WTC11 (cell line): ENCODE measurements around the gene ITPRID2. TPM values are rescaled to one million over a fixed set of nuclear protein-coding genes. Genes with fewer than 3 reads are reported as not detected.

ENCODE experiments used
- AR ChIP-seq: fragments of 250-450 bp; sonication (Bioruptor Pico); IDR thresholded peaks from 2 replicates; pipeline ENCODE4 v1.9.0; 2021; ENCODE audit warnings: mild to moderate bottlenecking
- ATF3 ChIP-seq: sonication (generic); formaldehyde crosslinking; conservative IDR thresholded peaks from 2 replicates; pipeline ENCODE4 v1.8.1; 2022; ENCODE audit warnings: mild to moderate bottlenecking, missing genetic modification reagents
- IRF2 ChIP-seq: sonication (generic); formaldehyde crosslinking; IDR thresholded peaks from 2 replicates; pipeline ENCODE4 v1.8.0; 2022; ENCODE audit warnings: low read depth, missing genetic modification reagents, borderline replicate concordance
- JAZF1 ChIP-seq: fragments of 250-450 bp; sonication (Bioruptor Pico); IDR thresholded peaks from 2 replicates; pipeline ENCODE4 v1.9.0; 2021; ENCODE audit warnings: moderate library complexity, mild to moderate bottlenecking, inconsistent platforms
- MXD4 ChIP-seq: fragments of 250-450 bp; sonication (Bioruptor Pico); IDR thresholded peaks from 2 replicates; pipeline ENCODE4 v1.8.0; 2021; ENCODE audit warnings: mild to moderate bottlenecking, moderate library complexity, borderline replicate concordance
- NFYB ChIP-seq: sonication (generic); formaldehyde crosslinking; conservative IDR thresholded peaks from 2 replicates; pipeline ENCODE4 v1.8.0; 2022; ENCODE audit warnings: low read depth, missing genetic modification reagents
- NR3C1 ChIP-seq: sonication (generic); formaldehyde crosslinking; conservative IDR thresholded peaks from 2 replicates; pipeline ENCODE4 v1.8.1; 2023; ENCODE audit warnings: low read depth, mild to moderate bottlenecking, missing genetic modification reagents
- SMAD3 ChIP-seq: sonication (generic); formaldehyde crosslinking; IDR thresholded peaks from 2 replicates; pipeline ENCODE4 v1.8.0; 2022; ENCODE audit warnings: missing genetic modification reagents, mild to moderate bottlenecking, borderline replicate concordance
- SP1 ChIP-seq: sonication (generic); formaldehyde crosslinking; conservative IDR thresholded peaks from 2 replicates; pipeline ENCODE4 v1.8.1; 2022; ENCODE audit warnings: missing genetic modification reagents
- STAT6 ChIP-seq: sonication (generic); formaldehyde crosslinking; conservative IDR thresholded peaks from 2 replicates; pipeline ENCODE4 v1.8.1; 2023; ENCODE audit warnings: mild to moderate bottlenecking, low read depth, missing genetic modification reagents, moderate library complexity
- TEAD1 ChIP-seq: sonication (generic); formaldehyde crosslinking; IDR thresholded peaks from 2 replicates; pipeline ENCODE4 v1.8.0; 2022; ENCODE audit warnings: mild to moderate bottlenecking, missing genetic modification reagents
- ZNF138 ChIP-seq: sonication (generic); formaldehyde crosslinking; conservative IDR thresholded peaks from 2 replicates; pipeline ENCODE4 v1.8.1; 2022; ENCODE audit warnings: mild to moderate bottlenecking, moderate library complexity, missing genetic modification reagents
- ZNF219 ChIP-seq: sonication (generic); formaldehyde crosslinking; IDR thresholded peaks from 2 replicates; pipeline ENCODE4 v1.8.0; 2023; ENCODE audit warnings: missing genetic modification reagents, mild to moderate bottlenecking, borderline replicate concordance
- ZNF263 ChIP-seq: sonication (generic); formaldehyde crosslinking; IDR thresholded peaks from 2 replicates; pipeline ENCODE4 v1.8.1; 2022; ENCODE audit warnings: low read depth, mild to moderate bottlenecking, moderate library complexity, missing genetic modification reagents
- ZNF317 ChIP-seq: sonication (generic); formaldehyde crosslinking; IDR thresholded peaks from 2 replicates; pipeline ENCODE4 v1.8.1; 2023; ENCODE audit warnings: low read depth, mild to moderate bottlenecking, moderate library complexity, missing genetic modification reagents, borderline replicate concordance
- total RNA-seq: library from RNA; stranded (reverse); gene quantifications from 3 replicates; pipeline ENCODE4 v1.2.3, GENCODE V29; 2021
- TF ChIP-seq, protein P1 (sequence below): sonication (generic); formaldehyde crosslinking; IDR thresholded peaks from 2 replicates; pipeline ENCODE4 v1.8.1; 2023; ENCODE audit warnings: mild to moderate bottlenecking, missing genetic modification reagents, borderline replicate concordance
- TF ChIP-seq, protein P2 (sequence below): fragments of 250-450 bp; sonication (Bioruptor Pico); IDR thresholded peaks from 2 replicates; pipeline ENCODE4 v1.9.0; 2021; ENCODE audit warnings: moderate library complexity, mild to moderate bottlenecking, inconsistent platforms, borderline replicate concordance

Gene ITPRID2
- total RNA-seq, 1 experiment from 2014 or later: 19.4 TPM

GRCh38 chr2:181970160-181970794 is 78.7 kb downstream of the ITPRID2 start (continued):
- TF ChIP-seq, protein P1, sequence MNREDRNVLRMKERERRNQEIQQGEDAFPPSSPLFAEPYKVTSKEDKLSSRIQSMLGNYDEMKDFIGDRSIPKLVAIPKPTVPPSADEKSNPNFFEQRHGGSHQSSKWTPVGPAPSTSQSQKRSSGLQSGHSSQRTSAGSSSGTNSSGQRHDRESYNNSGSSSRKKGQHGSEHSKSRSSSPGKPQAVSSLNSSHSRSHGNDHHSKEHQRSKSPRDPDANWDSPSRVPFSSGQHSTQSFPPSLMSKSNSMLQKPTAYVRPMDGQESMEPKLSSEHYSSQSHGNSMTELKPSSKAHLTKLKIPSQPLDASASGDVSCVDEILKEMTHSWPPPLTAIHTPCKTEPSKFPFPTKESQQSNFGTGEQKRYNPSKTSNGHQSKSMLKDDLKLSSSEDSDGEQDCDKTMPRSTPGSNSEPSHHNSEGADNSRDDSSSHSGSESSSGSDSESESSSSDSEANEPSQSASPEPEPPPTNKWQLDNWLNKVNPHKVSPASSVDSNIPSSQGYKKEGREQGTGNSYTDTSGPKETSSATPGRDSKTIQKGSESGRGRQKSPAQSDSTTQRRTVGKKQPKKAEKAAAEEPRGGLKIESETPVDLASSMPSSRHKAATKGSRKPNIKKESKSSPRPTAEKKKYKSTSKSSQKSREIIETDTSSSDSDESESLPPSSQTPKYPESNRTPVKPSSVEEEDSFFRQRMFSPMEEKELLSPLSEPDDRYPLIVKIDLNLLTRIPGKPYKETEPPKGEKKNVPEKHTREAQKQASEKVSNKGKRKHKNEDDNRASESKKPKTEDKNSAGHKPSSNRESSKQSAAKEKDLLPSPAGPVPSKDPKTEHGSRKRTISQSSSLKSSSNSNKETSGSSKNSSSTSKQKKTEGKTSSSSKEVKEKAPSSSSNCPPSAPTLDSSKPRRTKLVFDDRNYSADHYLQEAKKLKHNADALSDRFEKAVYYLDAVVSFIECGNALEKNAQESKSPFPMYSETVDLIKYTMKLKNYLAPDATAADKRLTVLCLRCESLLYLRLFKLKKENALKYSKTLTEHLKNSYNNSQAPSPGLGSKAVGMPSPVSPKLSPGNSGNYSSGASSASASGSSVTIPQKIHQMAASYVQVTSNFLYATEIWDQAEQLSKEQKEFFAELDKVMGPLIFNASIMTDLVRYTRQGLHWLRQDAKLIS: no peak
- TF ChIP-seq, protein P2, sequence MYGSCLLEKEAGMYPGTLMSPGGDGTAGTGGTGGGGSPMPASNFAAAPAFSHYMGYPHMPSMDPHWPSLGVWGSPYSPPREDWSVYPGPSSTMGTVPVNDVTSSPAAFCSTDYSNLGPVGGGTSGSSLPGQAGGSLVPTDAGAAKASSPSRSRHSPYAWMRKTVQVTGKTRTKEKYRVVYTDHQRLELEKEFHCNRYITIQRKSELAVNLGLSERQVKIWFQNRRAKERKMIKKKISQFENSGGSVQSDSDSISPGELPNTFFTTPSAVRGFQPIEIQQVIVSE (CRISPR knock-in tag): no peak
- no peak for TF ChIP-seq IRF2 (CRISPR knock-in tag)
- TF ChIP-seq ZNF317 (CRISPR knock-in tag): no peak
- no peak for TF ChIP-seq NFYB (CRISPR knock-in tag)
- TF ChIP-seq ZNF263 (CRISPR knock-in tag): no peak
- TF ChIP-seq MXD4 (CRISPR knock-in tag): no peak
- no peak for TF ChIP-seq ZNF219 (CRISPR knock-in tag)
- TF ChIP-seq NR3C1 (CRISPR knock-in tag): no peak
- TF ChIP-seq ATF3 (CRISPR knock-in tag): no peak
- no peak for TF ChIP-seq AR (CRISPR knock-in tag)
- TF ChIP-seq JAZF1: no peak
- TF ChIP-seq SMAD3 (CRISPR knock-in tag): no peak
- TF ChIP-seq TEAD1 (CRISPR knock-in tag): no peak
- no peak for TF ChIP-seq ZNF138
- no peak for TF ChIP-seq STAT6 (CRISPR knock-in tag)
- TF ChIP-seq SP1 (CRISPR knock-in tag): no peak
